Measurements from ENCODE around the gene GORASP1.

GORASP1 gene

GRCh38 chr3:39133822-39134221 is 26.4 kb upstream of the GORASP1 start:
- Mint-ChIP-seq H3K27ac (no peak overlapping the region), H3K4me3 (no peak overlapping the region), H3K36me3 (ENCODE audit: low read depth) (peaks cover 10% of the 10 kb centered on the region), H3K9me3 (no peaks in the 10 kb centered on the region), H3K4me1 (peaks cover 3% of the 10 kb centered on the region), H3K27me3 (ENCODE audit: low read depth) (no peaks in the 10 kb centered on the region)
- no peak for TF ChIP-seq CTCF (IDR thresholded peaks at IDR 0.05; ENCODE audit: unreplicated experiment in 3 of 3)

GRCh38 chr3:39133093-39133490 is 25.7 kb upstream of the GORASP1 start:
- TF ChIP-seq CTCF (IDR thresholded peaks at IDR 0.05; ENCODE audit: unreplicated experiment in 3 of 3): no peak
- H3K27ac Mint-ChIP-seq: no peak overlapping the region
- H3K4me1 Mint-ChIP-seq: no peaks in the 10 kb centered on the region
- H3K4me3 Mint-ChIP-seq: no peak overlapping the region
- no peaks in the 10 kb centered on the region for H3K9me3 Mint-ChIP-seq
- peaks cover 10% of the 10 kb centered on the region for H3K36me3 Mint-ChIP-seq (ENCODE audit: low read depth)
- no peaks in the 10 kb centered on the region for H3K27me3 Mint-ChIP-seq (ENCODE audit: low read depth)

GRCh38 chr3:39132096-39133092 is 25.0 kb upstream of the GORASP1 start:
- H3K4me3 Mint-ChIP-seq: no peak overlapping the region
- no peaks in the 10 kb centered on the region for H3K9me3 Mint-ChIP-seq
- H3K27me3 Mint-ChIP-seq (ENCODE audit: low read depth): no peaks in the 10 kb centered on the region
- H3K36me3 Mint-ChIP-seq (ENCODE audit: low read depth): peaks cover 6% of the 10 kb centered on the region
- no peak for TF ChIP-seq CTCF (IDR thresholded peaks at IDR 0.05; ENCODE audit: unreplicated experiment in 3 of 3)
- no peak overlapping the region for H3K27ac Mint-ChIP-seq
- no peaks in the 10 kb centered on the region for H3K4me1 Mint-ChIP-seq

- Mint-ChIP-seq H3K27ac (no peak overlapping the region), H3K4me3 (no peak overlapping the region), H3K4me1 (peaks cover 5% of the 10 kb centered on the region), H3K9me3 (no peaks in the 10 kb centered on the region), H3K27me3 (ENCODE audit: low read depth) (peaks cover 3% of the 10 kb centered on the region), H3K36me3 (ENCODE audit: low read depth) (peaks cover 6% of the 10 kb centered on the region)
- no peak for TF ChIP-seq CTCF (IDR thresholded peaks at IDR 0.05; ENCODE audit: unreplicated experiment in 3 of 3)
Measured at GRCh38 chr3:39130693-39131265, 23.4 kb upstream of the GORASP1 start.

- H3K27ac Mint-ChIP-seq: no peak overlapping the region
- peaks cover 3% of the 10 kb centered on the region for H3K27me3 Mint-ChIP-seq (ENCODE audit: low read depth)
- H3K9me3 Mint-ChIP-seq: no peaks in the 10 kb centered on the region
- H3K4me1 Mint-ChIP-seq: peaks cover 5% of the 10 kb centered on the region
- no peak overlapping the region for H3K4me3 Mint-ChIP-seq
- peaks cover 6% of the 10 kb centered on the region for H3K36me3 Mint-ChIP-seq (ENCODE audit: low read depth)
- TF ChIP-seq CTCF (IDR thresholded peaks at IDR 0.05; ENCODE audit: unreplicated experiment in 3 of 3): no peak
Measured at GRCh38 chr3:39130026-39130425, 22.6 kb upstream of the GORASP1 start.
